Measurements from ENCODE around the gene MYO5B.

DNA sequence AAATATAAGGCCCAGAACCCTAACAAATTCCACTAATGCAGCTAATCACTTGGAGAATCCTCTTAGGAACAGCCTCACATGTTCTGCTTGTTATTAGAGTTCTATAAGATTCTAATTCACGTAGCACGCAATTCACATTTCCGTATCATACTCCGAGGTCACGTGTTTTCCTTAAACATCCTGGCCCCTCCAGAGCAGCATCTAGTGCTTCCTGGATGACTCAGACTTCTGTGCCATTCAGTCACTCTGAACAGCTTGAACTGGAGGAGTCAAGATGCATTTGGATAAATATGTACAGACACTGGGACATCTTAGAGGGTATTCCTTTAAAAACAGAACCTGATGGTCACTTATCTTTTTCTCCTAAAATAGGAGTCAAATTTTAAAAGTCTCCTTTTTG is 156.5 kb downstream of the MYO5B start:
- TF ChIP-seq POLR2A (IDR thresholded peaks at IDR 0.05), result no peak
- TF ChIP-seq, protein P1, sequence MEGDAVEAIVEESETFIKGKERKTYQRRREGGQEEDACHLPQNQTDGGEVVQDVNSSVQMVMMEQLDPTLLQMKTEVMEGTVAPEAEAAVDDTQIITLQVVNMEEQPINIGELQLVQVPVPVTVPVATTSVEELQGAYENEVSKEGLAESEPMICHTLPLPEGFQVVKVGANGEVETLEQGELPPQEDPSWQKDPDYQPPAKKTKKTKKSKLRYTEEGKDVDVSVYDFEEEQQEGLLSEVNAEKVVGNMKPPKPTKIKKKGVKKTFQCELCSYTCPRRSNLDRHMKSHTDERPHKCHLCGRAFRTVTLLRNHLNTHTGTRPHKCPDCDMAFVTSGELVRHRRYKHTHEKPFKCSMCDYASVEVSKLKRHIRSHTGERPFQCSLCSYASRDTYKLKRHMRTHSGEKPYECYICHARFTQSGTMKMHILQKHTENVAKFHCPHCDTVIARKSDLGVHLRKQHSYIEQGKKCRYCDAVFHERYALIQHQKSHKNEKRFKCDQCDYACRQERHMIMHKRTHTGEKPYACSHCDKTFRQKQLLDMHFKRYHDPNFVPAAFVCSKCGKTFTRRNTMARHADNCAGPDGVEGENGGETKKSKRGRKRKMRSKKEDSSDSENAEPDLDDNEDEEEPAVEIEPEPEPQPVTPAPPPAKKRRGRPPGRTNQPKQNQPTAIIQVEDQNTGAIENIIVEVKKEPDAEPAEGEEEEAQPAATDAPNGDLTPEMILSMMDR (IDR thresholded peaks at IDR 0.05), result no peak

Measured in esophagus squamous epithelium (tissue), 4 donors.